HUES64 (cell line): ENCODE results near the gene BAHD1.
A peak's percentile ranks its signal among the peaks of the same experiment; 100 is the strongest.

ENCODE experiments used
- H3K27ac ChIP-seq: 2 replicates; pipeline ENCODE4 v1.7.0; 2013; ENCODE audit warnings: low read depth, low read length, inconsistent platforms
- H3K27me3 ChIP-seq: 2 replicates; pipeline ENCODE4 v1.6.1; 2013; ENCODE audit warnings: mild to moderate bottlenecking, low read length; ENCODE audit not compliant: insufficient read depth
- H3K36me3 ChIP-seq: 2 replicates; pipeline ENCODE4 v1.6.1; 2013; ENCODE audit warnings: mild to moderate bottlenecking, low read length; ENCODE audit not compliant: insufficient read depth
- H3K4me1 ChIP-seq: 2 replicates; pipeline ENCODE4 v1.6.1; 2013; ENCODE audit warnings: mild to moderate bottlenecking, low read length, moderate library complexity; ENCODE audit not compliant: insufficient read depth
- H3K4me3 ChIP-seq: 2 replicates; pipeline ENCODE4 v1.5.1; 2013; ENCODE audit warnings: mild to moderate bottlenecking, low read length, moderate library complexity
- H3K9ac ChIP-seq: 2 replicates; pipeline ENCODE4 v1.6.1; 2013; ENCODE audit warnings: mild to moderate bottlenecking, low read depth, low read length
- H3K9me3 ChIP-seq: 2 replicates; pipeline ENCODE4 v1.6.1; 2013; ENCODE audit warnings: low read depth, low read length; ENCODE audit not compliant: insufficient read depth
- WGBS: fragments of 150-250, 120-280 bp; methylation state at CpG from one replicate; pipeline ENCODE4 v1.1.7; 2013; ENCODE audit warnings: missing lambda C conversion rate; 5-methylcytosine and 5-hydroxymethylcytosine counted together

The BAHD1 gene

DNA sequence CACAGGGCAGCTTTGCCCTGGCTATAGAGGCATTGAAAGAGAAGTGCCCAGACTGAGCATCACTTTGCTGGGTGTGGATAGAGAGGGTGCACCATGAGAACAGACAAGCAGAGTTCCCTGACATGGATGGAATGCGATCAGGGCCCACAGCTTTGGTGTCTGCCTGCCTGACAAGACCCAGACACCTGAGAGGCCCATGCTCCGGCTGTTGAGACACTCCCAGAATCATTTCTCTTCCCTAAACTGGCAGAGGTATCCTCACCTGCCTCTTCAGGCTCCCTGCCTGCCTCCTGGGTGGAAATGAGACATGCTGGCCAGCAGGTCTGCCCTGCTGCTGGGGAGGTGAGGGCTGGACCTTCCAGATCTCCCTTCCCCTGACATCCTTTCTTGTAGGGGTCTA is 19.7 kb downstream of the BAHD1 start:
- H3K9me3 ChIP-seq, result no peaks in the 10 kb centered on the region
- no peaks in the 10 kb centered on the region for H3K27me3 ChIP-seq
- H3K9ac ChIP-seq, result no peak overlapping the region
- WGBS, result 93% methylated on average over 2 of the region's 2 CpGs
- peaks cover 72% of the 10 kb centered on the region for H3K36me3 ChIP-seq
- H3K27ac ChIP-seq, result no peak overlapping the region
- H3K4me3 ChIP-seq, result no peak overlapping the region
- peaks cover 13% of the 10 kb centered on the region; the same call in 1 of the 2 replicates for H3K4me1 ChIP-seq

DNA sequence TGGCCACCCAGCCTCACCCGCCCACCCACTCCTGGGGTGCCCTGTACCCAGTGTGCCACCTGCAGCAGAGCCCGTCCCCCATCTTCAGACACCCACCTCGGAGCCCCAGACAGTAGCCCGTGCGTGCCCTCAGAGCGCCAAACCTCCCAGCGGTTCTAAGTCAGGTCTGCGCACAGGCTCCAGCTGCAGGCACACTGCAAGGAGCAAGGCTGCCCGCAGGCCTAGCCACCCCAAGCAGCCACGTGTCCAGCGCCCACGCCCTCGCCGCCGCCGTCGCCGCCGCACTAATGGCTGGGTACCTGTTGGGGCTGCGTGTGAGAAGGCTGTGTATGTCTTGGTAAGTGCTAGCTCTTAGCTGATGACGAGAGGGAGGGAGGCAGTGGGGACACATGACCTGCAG is 21.2 kb downstream of the BAHD1 start:
- Histone ChIP-seq H3K4me3 (no peak overlapping the region), H3K9ac (no peak overlapping the region), H3K36me3 (peaks cover 83% of the 10 kb centered on the region), H3K27ac (no peak overlapping the region), H3K4me1 (peaks cover 2% of the 10 kb centered on the region; the same call in 1 of the 2 replicates), H3K27me3 (no peaks in the 10 kb centered on the region), H3K9me3 (no peaks in the 10 kb centered on the region)
- 95% methylated on average over 21 of the region's 21 CpGs for WGBS

DNA sequence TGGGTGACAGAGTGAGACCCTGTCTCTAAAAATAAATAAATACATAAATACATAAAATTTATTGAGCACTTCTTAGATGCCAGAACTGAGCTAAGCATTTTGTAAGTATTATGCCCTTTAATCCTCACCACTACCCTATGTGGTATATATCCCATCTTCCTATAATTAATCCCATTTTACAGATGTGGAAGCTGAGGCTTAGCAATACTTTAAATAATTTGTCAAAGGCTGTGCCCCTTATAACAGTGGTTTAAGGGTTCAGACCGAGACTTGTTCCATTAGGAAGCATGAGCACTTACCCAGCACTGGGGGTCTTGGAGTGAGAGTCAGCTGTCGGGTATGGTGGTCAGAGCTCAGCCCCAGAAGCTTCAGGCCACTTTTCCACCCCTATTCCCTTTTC is 22.5 kb downstream of the BAHD1 start:
- no peak overlapping the region for H3K9ac ChIP-seq
- H3K9me3 ChIP-seq, result no peaks in the 10 kb centered on the region
- H3K4me3 ChIP-seq, result no peak overlapping the region
- WGBS, result 90% methylated on average over 2 of the region's 2 CpGs
- H3K27ac ChIP-seq, result no peak overlapping the region
- H3K27me3 ChIP-seq, result no peaks in the 10 kb centered on the region
- H3K36me3 ChIP-seq, result peaks cover 92% of the 10 kb centered on the region
- no peaks in the 10 kb centered on the region for H3K4me1 ChIP-seq

DNA sequence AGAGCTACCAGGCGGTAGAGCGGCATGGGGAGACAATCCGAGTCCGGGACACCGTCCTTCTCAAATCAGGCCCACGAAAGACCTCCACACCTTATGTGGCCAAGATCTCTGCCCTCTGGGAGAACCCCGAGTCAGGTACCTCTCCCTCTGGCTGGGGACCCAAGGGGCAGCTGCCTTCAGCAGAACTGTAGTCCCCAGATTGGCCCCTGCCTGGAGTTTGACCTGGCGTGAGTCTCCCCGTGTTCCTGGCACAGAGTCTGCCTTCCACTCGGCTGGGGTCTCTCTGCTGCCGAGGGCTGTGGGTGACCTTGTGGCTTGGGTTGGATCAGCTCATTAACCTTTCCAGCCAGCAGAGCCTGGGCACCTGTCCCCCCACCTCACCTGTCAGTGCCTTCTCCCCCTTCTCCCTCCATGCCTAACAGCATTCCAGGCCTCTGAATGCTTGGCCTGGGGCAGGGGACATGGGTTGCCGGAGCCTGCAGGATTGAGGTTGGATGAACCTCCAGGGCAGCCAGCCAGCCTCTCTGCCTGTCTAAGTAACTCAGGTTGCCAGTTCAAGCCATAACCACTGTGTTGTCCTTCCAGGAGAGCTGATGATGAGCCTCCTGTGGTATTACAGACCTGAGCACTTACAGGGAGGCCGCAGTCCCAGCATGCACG is 23.3 kb downstream of the BAHD1 start:
- Histone ChIP-seq H3K4me1 (no peaks in the 10 kb centered on the region), H3K27ac (no peak overlapping the region), H3K4me3 (no peak overlapping the region), H3K36me3 (peaks cover 88% of the 10 kb centered on the region), H3K9ac (no peak overlapping the region), H3K27me3 (no peaks in the 10 kb centered on the region), H3K9me3 (no peaks in the 10 kb centered on the region)
- WGBS, result 98% methylated on average over 14 of the region's 14 CpGs

DNA sequence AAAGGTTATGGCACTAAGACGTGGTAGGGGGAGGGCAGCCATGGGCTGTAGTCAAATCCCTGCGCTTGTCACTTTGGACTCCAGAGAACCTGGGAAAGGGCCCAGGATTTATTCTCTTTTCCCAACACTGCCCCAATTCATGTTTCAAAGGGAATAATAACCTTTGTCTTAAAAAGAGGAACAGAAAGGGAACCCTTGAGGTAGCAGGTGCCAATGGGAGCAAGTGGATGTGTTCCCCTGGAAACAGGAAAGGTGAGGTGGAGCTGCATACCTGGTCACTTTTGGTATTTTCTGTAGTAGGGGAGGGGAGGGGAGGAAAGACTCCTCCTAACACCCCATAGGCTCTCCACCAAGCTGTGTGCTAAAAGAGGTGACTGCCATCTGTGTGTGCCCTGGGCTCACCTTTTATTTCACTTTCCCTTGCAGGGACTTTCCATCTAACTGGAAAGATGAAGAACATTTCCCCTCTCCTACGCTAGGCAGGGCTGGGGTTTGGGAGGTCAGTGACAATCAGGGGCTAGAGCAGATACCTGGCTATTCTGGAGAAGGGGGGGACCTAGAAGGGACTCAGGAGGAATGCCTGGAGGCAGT is 23.9 kb downstream of the BAHD1 start:
- WGBS, result 96% methylated on average over 3 of the region's 3 CpGs
- peaks cover 82% of the 10 kb centered on the region for H3K36me3 ChIP-seq

DNA sequence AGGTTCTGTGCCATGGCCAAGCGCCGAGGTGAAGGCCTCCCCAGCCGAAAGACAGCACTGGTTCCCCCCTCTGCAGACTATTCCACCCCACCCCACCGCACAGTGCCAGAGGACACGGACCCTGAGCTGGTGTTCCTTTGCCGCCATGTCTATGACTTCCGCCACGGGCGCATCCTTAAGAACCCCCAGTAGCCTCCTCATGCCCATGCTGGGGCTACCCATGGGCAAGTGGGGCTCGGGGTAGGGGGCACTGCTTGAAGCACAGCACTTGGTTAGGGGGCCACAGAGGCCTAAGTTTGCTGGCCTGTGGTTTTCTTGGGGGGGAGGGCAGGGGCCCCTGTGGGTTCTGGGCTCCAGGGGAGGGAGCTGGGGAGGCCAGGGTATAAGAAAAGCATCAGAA is 25.2 kb downstream of the BAHD1 start:
- WGBS, result 94% methylated on average over 10 of the region's 10 CpGs
- H3K4me3 ChIP-seq, result no peak overlapping the region
- H3K36me3 ChIP-seq, result peaks cover 69% of the 10 kb centered on the region
- no peaks in the 10 kb centered on the region for H3K27me3 ChIP-seq
- H3K9me3 ChIP-seq, result no peaks in the 10 kb centered on the region
- no peak overlapping the region for H3K9ac ChIP-seq
- H3K27ac ChIP-seq, result no peak overlapping the region
- peaks cover 5% of the 10 kb centered on the region; the same call in 1 of the 2 replicates for H3K4me1 ChIP-seq

More for the DNA sequence above, 23.9 kb downstream of the BAHD1 start:
- H3K9me3 ChIP-seq, result no peaks in the 10 kb centered on the region
- no peaks in the 10 kb centered on the region for H3K4me1 ChIP-seq
- H3K27ac ChIP-seq, result no peak overlapping the region
- H3K9ac ChIP-seq, result no peak overlapping the region
- no peak overlapping the region for H3K4me3 ChIP-seq
- H3K27me3 ChIP-seq, result no peaks in the 10 kb centered on the region

DNA sequence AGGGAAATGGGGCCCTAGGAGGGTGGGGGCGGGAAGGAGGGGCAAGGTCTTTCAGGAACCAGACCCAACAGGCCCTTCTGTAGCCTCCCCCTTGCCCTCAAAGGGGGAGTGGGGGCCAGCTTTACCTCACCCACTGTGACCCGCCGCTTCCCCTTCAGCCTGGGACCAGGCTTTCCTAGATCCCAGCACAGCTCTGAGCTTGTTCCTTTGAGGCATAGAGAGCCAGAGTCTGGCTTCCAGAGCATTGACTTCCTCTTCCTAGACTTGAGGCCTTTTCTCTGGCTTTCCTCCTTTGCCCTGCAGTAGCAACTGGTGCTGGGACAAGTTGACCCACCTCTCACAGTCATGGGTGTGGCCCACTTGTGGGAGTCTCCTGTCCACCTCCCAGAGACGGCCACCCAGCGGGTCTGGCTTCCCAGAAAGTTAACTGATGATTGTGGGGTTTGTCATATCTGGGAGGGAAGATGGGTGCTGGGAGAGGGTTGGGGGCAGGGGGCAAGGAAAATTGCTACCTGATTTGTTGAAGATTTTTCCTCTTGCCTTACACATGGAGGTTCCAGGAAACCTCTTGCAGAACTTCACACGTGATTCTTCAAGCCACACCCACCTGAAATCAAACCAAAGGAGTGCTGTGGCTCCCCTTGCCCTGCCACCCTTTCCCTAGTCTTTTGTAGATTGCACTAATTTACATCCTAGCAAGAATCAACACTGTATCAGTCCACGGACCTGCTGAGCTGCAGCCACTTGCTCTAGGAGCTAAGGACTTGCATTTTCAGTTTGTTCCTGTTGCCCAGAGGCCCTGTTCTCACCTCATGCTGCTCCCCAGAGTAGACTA is 25.9 kb downstream of the BAHD1 start:
- peaks cover 5% of the 10 kb centered on the region; the same call in 1 of the 2 replicates for H3K4me1 ChIP-seq
- peaks cover 4% of the 10 kb centered on the region; the same call in 1 of the 2 replicates for H3K27me3 ChIP-seq
- H3K9me3 ChIP-seq, result no peaks in the 10 kb centered on the region
- WGBS, result 87% methylated on average over 7 of the region's 7 CpGs
- H3K9ac ChIP-seq, result no peak overlapping the region
- no peak overlapping the region for H3K4me3 ChIP-seq
- no peak overlapping the region for H3K27ac ChIP-seq
- peaks cover 65% of the 10 kb centered on the region for H3K36me3 ChIP-seq

DNA sequence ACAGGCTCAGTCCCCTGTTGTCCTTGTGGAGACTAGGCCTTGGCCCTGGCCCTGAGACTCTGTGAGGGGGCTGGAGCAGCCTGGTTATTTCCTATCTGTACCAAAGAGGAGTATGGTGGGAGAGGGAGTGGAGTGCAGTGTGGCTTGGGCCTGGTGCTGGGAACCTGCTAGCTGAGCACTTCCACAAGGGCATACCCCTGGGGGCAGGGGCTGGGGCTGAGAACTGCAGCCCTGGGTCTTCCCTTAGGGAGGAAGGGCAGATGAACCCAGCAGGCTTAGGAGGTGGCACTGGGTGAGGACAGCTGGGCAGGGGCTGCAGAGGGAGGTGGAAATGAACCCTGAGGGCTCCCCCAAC is 26.5 kb downstream of the BAHD1 start:
- H3K36me3 ChIP-seq, result peaks cover 59% of the 10 kb centered on the region
- no peaks in the 10 kb centered on the region for H3K9me3 ChIP-seq
- H3K9ac ChIP-seq, result no peak overlapping the region
- H3K4me3 ChIP-seq, result no peak overlapping the region
- peaks cover 9% of the 10 kb centered on the region; the same call in 1 of the 2 replicates for H3K27me3 ChIP-seq
- peaks cover 5% of the 10 kb centered on the region; the same call in 1 of the 2 replicates for H3K4me1 ChIP-seq
- no peak overlapping the region for H3K27ac ChIP-seq

DNA sequence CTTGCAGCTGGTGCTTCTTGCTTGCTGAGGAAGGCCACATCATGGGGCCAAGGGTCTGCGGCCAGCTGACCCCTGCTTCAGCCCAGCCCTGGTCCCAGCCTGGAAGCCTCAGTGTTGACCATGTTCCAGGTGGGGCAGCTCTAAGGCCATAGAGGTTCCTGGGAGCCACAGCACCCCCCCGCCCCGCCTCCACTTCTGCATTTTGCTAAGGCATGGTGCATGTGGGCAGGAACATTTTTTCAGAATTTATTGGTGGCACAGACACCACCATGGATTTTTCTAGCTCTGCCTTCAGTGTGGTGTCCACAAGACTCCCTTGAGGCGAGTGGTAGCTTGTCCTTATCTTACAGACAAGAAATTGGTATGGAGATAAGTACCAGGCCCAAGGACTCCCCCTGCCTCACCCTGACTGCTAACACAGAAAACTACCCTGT is 28.2 kb downstream of the BAHD1 start:
- Histone ChIP-seq H3K4me1 (peaks cover 5% of the 10 kb centered on the region; the same call in 1 of the 2 replicates), H3K9ac (no peak overlapping the region)

DNA sequence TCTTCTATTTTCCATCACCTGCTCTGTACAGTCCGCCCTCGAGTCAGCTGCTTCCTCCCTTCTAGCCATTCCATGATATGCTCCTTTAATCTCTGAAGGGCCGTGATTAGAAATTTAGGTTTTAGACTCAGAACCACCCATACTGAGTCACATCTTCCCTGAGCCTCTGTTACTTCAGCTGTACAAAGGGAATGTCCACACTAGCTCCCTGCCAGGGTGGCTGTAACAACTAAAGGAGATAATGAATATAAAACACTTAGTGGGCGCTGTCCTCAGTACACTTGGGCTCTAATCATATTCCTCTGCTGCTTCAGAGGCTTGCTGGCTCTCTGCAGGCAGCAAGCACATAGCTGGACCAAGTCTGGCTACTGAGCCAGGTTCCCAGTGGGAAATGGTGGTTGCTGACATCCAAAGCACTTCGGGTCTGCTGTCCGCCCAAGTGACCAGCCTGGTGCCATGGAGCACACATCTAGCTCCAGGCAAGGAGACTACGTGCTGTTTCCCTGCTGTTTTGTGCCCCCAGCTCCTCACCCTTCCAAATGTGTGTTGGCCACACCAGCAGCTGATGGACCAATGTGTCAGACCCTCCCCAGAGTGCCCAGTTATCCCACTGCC is 29.1 kb downstream of the BAHD1 start:
- Histone ChIP-seq H3K9ac (peak overlapping the region; percentile 57; the same call in 1 of the 2 replicates), H3K9me3 (no peaks in the 10 kb centered on the region), H3K36me3 (peaks cover 32% of the 10 kb centered on the region), H3K27me3 (peaks cover 10% of the 10 kb centered on the region; the same call in 1 of the 2 replicates), H3K27ac (peak overlapping the region; percentile 57; the same call in 1 of the 2 replicates), H3K4me3 (peak overlapping the region; percentile 59), H3K4me1 (peaks cover 7% of the 10 kb centered on the region; the same call in 1 of the 2 replicates)
- WGBS, result 90% methylated on average over 7 of the region's 7 CpGs

More for the DNA sequence above, 28.2 kb downstream of the BAHD1 start:
- Histone ChIP-seq H3K36me3 (peaks cover 42% of the 10 kb centered on the region), H3K27ac (no peak overlapping the region), H3K4me3 (no peak overlapping the region), H3K27me3 (peaks cover 10% of the 10 kb centered on the region; the same call in 1 of the 2 replicates), H3K9me3 (no peaks in the 10 kb centered on the region)
- WGBS, result 92% methylated on average over 4 of the region's 4 CpGs
